Mesothelial cell of epicardium (in vitro differentiated cells): ENCODE measurements around the gene OTOP2. TPM values are rescaled to one million over a fixed set of nuclear protein-coding genes. Genes with fewer than 3 reads are reported as not detected.

Source experiments
- DNase-seq, 2 experiments: peaks; one replicate each; pipeline ENCODE4 v3.0.0; 2021; ENCODE audit warnings: low spot score in 2 of 2; ENCODE audit not compliant: unreplicated experiment in 2 of 2
- H3K27ac Mint-ChIP-seq: 2 replicates; pipeline ENCODE4 v1.8.0; 2021; ENCODE audit warnings: mixed read lengths
- H3K27me3 Mint-ChIP-seq: 2 replicates; pipeline ENCODE4 v1.8.0; 2021; ENCODE audit warnings: low read depth, mixed read lengths
- H3K36me3 Mint-ChIP-seq: 2 replicates; pipeline ENCODE4 v1.8.0; 2021; ENCODE audit warnings: mixed read lengths
- H3K4me1 Mint-ChIP-seq: 2 replicates; pipeline ENCODE4 v1.8.0; 2021; ENCODE audit warnings: mixed read lengths
- H3K4me3 Mint-ChIP-seq: 2 replicates; pipeline ENCODE4 v1.8.0; 2021; ENCODE audit warnings: mild to moderate bottlenecking, moderate library complexity, mixed read lengths
- H3K9me3 Mint-ChIP-seq: 2 replicates; pipeline ENCODE4 v1.8.0; 2021; ENCODE audit warnings: mixed read lengths
- total RNA-seq: library from RNA; stranded (reverse); gene quantifications from 3 replicates; pipeline ENCODE4 v1.2.1, GENCODE V29; 2021
- TF ChIP-seq, protein P1 (sequence below): fragments of 200-600 bp; sonication (generic); IDR thresholded peaks from one replicate; pipeline ENCODE4 v1.5.0; 2021; ENCODE audit warnings: antibody characterized with exemption; ENCODE audit not compliant: unreplicated experiment

The OTOP2 gene
- total RNA-seq, 1 donor from 2014 or later: not detected

GRCh38 chr17:74920642-74921025 lies 3.4 kb upstream of the OTOP2 start:
- peak overlapping the region; percentile 44 for H3K27ac Mint-ChIP-seq
- TF ChIP-seq, protein P1, sequence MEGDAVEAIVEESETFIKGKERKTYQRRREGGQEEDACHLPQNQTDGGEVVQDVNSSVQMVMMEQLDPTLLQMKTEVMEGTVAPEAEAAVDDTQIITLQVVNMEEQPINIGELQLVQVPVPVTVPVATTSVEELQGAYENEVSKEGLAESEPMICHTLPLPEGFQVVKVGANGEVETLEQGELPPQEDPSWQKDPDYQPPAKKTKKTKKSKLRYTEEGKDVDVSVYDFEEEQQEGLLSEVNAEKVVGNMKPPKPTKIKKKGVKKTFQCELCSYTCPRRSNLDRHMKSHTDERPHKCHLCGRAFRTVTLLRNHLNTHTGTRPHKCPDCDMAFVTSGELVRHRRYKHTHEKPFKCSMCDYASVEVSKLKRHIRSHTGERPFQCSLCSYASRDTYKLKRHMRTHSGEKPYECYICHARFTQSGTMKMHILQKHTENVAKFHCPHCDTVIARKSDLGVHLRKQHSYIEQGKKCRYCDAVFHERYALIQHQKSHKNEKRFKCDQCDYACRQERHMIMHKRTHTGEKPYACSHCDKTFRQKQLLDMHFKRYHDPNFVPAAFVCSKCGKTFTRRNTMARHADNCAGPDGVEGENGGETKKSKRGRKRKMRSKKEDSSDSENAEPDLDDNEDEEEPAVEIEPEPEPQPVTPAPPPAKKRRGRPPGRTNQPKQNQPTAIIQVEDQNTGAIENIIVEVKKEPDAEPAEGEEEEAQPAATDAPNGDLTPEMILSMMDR: no peak
- peaks cover 31% of the 10 kb centered on the region for H3K27me3 Mint-ChIP-seq

GRCh38 chr17:74921026-74921681 lies 2.9 kb upstream of the OTOP2 start:
- TF ChIP-seq, protein P1: no peak
- Mint-ChIP-seq H3K27ac (peak overlapping the region; percentile 44), H3K4me1 (peaks cover 27% of the 10 kb centered on the region), H3K9me3 (no peaks in the 10 kb centered on the region), H3K27me3 (peaks cover 37% of the 10 kb centered on the region), H3K36me3 (no peaks in the 10 kb centered on the region), H3K4me3 (peak overlapping the region; percentile 48)
- DNase-seq: no peak

More at GRCh38 chr17:74920642-74921025, 3.4 kb upstream of the OTOP2 start:
- H3K9me3 Mint-ChIP-seq: no peaks in the 10 kb centered on the region
- H3K4me3 Mint-ChIP-seq: peak overlapping the region; percentile 48
- DNase-seq: no peak
- peaks cover 27% of the 10 kb centered on the region for H3K4me1 Mint-ChIP-seq
- no peaks in the 10 kb centered on the region for H3K36me3 Mint-ChIP-seq

GRCh38 chr17:74921769-74922168 lies 2.3 kb upstream of the OTOP2 start:
- H3K4me1 Mint-ChIP-seq: peaks cover 27% of the 10 kb centered on the region
- no peak overlapping the region for H3K27ac Mint-ChIP-seq
- H3K4me3 Mint-ChIP-seq: peak overlapping the region; percentile 38
- TF ChIP-seq, protein P1: no peak
- no peak for DNase-seq
- H3K9me3 Mint-ChIP-seq: no peaks in the 10 kb centered on the region
- no peaks in the 10 kb centered on the region for H3K36me3 Mint-ChIP-seq
- peaks cover 43% of the 10 kb centered on the region for H3K27me3 Mint-ChIP-seq

GRCh38 chr17:74922172-74922571 lies 1.9 kb upstream of the OTOP2 start:
- TF ChIP-seq, protein P1: no peak
- no peak for DNase-seq

DNA sequence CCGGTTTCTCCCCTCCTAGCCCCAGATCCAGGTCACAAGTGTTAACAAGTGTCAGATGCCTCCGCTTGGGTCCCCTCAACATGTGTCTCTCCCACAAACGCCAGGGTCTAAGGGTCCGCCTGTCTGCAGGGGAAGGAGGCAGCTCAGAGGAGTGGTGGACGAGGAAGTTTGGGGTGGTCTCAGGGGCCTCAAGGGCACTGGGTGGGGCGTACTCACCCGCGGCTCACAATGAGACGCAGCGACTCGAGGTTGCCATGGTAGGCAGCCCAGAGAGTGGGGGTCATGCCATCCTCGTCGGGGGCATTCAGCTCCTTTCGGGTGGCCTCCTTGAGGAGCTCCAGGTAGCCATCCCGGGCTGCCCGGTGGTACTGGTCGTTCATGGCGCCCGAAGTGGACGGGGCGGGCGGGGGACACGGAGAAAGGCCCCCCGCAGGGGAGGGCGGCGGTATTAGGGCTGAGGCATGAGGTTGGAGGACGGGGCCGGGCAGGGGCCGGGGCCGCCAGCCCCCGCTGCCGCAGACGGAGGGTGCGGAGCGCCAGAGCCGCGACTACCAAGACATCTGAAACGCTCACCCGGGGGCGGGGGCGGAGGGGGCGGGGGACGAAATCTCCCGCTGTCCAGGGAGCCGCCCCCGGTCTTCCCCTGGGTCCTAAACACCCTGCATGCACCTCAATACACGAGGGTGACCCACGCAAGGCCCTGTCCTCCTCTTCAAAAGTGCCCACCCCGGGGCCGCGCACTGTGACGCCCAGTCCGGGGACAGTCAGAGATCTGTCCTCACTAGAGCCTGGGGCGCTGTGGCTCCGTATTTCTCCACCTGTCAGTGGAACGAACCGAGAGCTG lies 1.2 kb upstream of the OTOP2 start, which contains the start of gene USH1G:
Gene USH1G (minus strand): TSS at position 562 of the 844 bp plus-strand sequence. CDS start 182 bp downstream, at position 380.
- Mint-ChIP-seq H3K4me1 (peaks cover 27% of the 10 kb centered on the region), H3K27ac (no peak within 1 kb of the TSS), H3K4me3 (peak within 1 kb of the TSS; percentile 67), H3K9me3 (no peaks in the 10 kb centered on the region), H3K27me3 (peaks cover 54% of the 10 kb centered on the region), H3K36me3 (no peaks in the 10 kb centered on the region)
- no peak for DNase-seq
- TF ChIP-seq, protein P1: no peak

More at GRCh38 chr17:74922172-74922571, 1.9 kb upstream of the OTOP2 start:
- Mint-ChIP-seq H3K4me3 (peak overlapping the region; percentile 67), H3K36me3 (no peaks in the 10 kb centered on the region), H3K27ac (no peak overlapping the region), H3K9me3 (no peaks in the 10 kb centered on the region), H3K4me1 (peaks cover 27% of the 10 kb centered on the region), H3K27me3 (peaks cover 47% of the 10 kb centered on the region)
